ENCODE data around the gene RAD51AP1.

Gene RAD51AP1, protein sequence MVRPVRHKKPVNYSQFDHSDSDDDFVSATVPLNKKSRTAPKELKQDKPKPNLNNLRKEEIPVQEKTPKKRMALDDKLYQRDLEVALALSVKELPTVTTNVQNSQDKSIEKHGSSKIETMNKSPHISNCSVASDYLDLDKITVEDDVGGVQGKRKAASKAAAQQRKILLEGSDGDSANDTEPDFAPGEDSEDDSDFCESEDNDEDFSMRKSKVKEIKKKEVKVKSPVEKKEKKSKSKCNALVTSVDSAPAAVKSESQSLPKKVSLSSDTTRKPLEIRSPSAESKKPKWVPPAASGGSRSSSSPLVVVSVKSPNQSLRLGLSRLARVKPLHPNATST

DNA sequence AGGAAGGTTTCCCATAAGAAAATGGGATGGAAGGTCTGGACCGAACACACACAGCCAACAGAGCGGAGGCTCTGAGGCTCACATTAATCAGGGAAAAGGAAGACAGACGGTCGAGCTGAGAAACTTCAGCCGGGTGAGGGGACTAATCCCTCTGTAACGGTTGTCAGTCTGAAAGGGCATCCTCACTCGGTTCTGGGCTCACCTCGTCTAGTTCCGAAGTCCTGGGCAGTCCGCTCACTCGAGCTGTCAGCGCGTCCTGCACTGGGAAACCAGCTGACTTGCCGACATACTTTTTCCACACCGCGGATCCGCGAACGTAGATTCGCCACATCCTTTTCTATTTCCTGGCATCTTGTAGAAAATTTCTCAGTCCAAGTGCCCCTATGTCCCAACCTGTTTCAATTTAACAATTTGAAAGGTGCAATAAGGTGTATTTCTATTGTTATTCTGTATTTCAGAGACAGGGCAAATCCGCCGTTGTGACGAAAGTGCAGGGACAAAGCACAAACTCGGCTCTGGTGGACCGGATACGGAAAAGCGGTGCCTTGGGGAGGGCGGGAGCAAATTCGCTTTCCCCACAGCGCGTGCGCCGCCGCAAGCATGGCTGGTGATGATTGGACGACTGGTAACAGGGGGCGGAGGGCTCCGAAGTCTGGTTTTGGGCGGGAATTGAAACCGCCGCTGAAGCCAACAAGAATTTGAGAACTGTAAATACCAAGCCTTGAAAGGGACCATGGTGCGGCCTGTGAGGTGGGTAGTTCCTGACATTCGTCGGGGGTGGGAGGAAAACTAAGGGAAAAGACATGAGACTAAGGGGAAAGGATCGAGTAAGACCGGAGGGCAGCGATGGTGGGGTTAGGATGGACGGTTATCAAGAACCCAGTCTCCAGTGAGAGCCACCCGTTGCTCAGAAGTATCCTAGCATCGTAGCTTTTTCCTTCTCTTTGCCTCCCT lies at the start of gene RAD51AP1:
RAD51AP1 (plus strand) TSS at position 684 of the 954 bp plus-strand sequence; CDS start at position 734, 50 bp downstream.
- peak; percentile 98 for DNase-seq (ENCODE audit: low read depth)
- H3K4me3 ChIP-seq (ENCODE audit: low read depth, low read length) = peak within 1 kb of the TSS; percentile 99
- TF ChIP-seq POLR2A (IDR thresholded peaks at IDR 0.05; ENCODE audit: extremely low read depth, insufficient read length) (peak; percentile 67), MYC (IDR thresholded peaks at IDR 0.05; ENCODE audit: low read depth, low read length) (0 out of 2 replicates have a peak, but pooled peaks have one; percentile 37)
- TF ChIP-seq, protein P1, sequence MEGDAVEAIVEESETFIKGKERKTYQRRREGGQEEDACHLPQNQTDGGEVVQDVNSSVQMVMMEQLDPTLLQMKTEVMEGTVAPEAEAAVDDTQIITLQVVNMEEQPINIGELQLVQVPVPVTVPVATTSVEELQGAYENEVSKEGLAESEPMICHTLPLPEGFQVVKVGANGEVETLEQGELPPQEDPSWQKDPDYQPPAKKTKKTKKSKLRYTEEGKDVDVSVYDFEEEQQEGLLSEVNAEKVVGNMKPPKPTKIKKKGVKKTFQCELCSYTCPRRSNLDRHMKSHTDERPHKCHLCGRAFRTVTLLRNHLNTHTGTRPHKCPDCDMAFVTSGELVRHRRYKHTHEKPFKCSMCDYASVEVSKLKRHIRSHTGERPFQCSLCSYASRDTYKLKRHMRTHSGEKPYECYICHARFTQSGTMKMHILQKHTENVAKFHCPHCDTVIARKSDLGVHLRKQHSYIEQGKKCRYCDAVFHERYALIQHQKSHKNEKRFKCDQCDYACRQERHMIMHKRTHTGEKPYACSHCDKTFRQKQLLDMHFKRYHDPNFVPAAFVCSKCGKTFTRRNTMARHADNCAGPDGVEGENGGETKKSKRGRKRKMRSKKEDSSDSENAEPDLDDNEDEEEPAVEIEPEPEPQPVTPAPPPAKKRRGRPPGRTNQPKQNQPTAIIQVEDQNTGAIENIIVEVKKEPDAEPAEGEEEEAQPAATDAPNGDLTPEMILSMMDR (IDR thresholded peaks at IDR 0.05; ENCODE audit: low read depth, low read length) = no peak
- TF ChIP-seq, protein P2, sequence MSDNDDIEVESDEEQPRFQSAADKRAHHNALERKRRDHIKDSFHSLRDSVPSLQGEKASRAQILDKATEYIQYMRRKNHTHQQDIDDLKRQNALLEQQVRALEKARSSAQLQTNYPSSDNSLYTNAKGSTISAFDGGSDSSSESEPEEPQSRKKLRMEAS (IDR thresholded peaks at IDR 0.05; ENCODE audit: low read depth, low read length) = peak; percentile 51; the same call in 1 of the 2 replicates

DNA sequence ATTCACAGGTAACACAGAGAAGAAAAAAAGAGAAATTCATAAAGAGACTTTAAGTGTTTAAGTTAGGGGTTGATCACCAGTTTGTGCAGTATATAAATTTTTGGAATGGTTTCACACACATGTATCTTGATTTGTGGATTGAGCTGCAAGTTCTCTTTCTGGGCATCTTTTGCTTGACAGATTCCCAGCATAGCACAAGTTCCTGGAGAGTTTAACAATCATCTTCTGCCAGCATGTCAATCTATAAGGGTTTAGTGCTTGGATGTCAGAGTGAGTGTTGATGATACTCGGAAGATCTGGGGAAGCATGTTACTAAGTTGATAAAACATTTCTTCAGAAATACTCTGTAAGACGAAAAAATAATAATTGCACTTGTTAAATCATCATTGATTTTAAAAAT lies 49.1 kb upstream of the RAD51AP1 start:
- no peak overlapping the region for H3K4me3 ChIP-seq (ENCODE audit: low read depth, low read length)
- TF ChIP-seq, protein P2 (IDR thresholded peaks at IDR 0.05; ENCODE audit: low read depth, low read length) = no peak
- TF ChIP-seq MYC (IDR thresholded peaks at IDR 0.05; ENCODE audit: low read depth, low read length) (no peak), POLR2A (IDR thresholded peaks at IDR 0.05; ENCODE audit: extremely low read depth, insufficient read length) (no peak)
- TF ChIP-seq, protein P1 (IDR thresholded peaks at IDR 0.05; ENCODE audit: low read depth, low read length) = no peak

DNA sequence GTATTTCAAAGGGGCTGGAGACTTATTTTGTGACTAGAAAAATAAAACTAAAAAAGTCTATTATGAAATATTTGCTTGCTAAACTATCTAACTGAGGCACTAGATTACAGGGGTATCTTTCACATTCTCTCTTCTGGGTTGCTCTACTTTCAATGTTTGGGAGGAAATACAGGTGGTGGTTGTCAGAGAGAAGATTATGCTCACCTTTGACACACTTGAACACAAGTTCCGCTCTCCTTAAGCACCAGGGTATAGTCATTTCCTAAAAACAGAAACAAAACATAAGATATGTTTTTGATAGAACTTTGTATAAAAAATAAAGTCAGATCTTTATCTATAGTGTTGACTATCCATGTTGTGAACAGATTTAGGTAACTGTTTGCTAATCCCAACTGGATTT lies 47.7 kb upstream of the RAD51AP1 start:
- no peak for DNase-seq (ENCODE audit: low read depth)
- H3K4me3 ChIP-seq (ENCODE audit: low read depth, low read length) = no peak overlapping the region
- TF ChIP-seq POLR2A (IDR thresholded peaks at IDR 0.05; ENCODE audit: extremely low read depth, insufficient read length) (no peak), MYC (IDR thresholded peaks at IDR 0.05; ENCODE audit: low read depth, low read length) (no peak)
- TF ChIP-seq, protein P1 (IDR thresholded peaks at IDR 0.05; ENCODE audit: low read depth, low read length) = no peak
- TF ChIP-seq, protein P2 (IDR thresholded peaks at IDR 0.05; ENCODE audit: low read depth, low read length) = no peak

More for the DNA sequence above, 49.1 kb upstream of the RAD51AP1 start:
- DNase-seq (ENCODE audit: low read depth) = no peak

DNA sequence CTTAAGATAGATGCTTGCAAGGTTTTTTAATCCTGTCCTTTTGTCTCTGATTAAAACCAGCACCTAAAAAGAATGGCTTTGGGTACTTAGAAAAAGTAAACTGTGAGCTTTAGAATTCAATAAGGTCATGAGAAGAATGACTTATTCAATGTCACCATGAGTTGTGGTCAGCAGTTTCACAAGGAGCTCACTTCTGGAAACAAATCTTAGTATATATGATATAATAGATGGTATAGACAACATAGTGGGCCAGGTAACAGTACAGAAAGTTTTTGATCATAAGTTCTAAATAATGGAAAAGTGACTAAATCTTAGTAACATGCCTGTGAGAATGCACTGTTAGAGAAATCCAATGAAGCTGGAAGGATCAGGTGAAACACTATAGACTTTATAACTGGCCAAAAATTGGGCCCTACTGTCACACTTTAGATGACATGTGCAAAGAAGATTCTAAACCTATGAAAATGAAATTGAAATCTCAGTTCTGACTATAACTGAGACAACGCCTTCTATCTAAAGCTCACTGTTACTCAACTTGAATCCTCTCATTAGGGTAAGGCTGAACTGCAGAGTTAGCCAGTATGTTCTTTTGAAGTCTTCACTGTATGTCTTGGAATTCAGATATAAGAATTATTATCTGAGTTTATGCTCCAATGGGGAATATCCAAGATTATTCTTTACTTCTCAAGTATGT lies 42.4 kb upstream of the RAD51AP1 start:
- H3K4me3 ChIP-seq (ENCODE audit: low read depth, low read length) = no peak overlapping the region
- DNase-seq (ENCODE audit: low read depth) = no peak
- TF ChIP-seq, protein P1 (IDR thresholded peaks at IDR 0.05; ENCODE audit: low read depth, low read length) = no peak
- TF ChIP-seq POLR2A (IDR thresholded peaks at IDR 0.05; ENCODE audit: extremely low read depth, insufficient read length) (no peak), MYC (IDR thresholded peaks at IDR 0.05; ENCODE audit: low read depth, low read length) (no peak)
- TF ChIP-seq, protein P2 (IDR thresholded peaks at IDR 0.05; ENCODE audit: low read depth, low read length) = no peak

DNA sequence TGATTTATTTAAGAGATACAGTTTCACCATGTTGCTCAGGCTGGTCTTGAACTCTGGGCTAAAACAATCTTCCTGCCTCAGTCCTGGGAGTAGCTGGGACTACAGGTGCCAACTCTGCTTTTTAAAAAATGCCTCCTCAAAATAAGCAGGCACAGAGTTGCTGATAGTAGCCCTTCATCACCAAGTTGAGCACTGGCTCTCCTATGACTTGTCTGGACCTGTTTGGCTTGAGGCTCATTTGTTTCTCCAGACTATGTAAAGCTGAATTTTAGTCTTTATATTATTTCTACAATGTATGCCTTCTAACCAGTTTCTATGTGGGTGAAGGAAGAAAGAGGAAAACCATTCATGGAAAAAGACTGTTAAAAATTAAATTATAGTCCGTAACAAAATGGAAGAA lies 39.5 kb upstream of the RAD51AP1 start:
- no peak for DNase-seq (ENCODE audit: low read depth)
- TF ChIP-seq POLR2A (IDR thresholded peaks at IDR 0.05; ENCODE audit: extremely low read depth, insufficient read length) = no peak
- H3K4me3 ChIP-seq (ENCODE audit: low read depth, low read length) = no peak overlapping the region

Data from NB4 (cell line).